GM21515 (cell line): Measurements from ENCODE around the gene ZNF804B.

Experiments used
- ATAC-seq: cut with Tn5 transposase; IDR thresholded peaks from one replicate; pipeline ENCODE4 v1.9.1; 2021; ENCODE audit not compliant: unreplicated experiment

The ZNF804B gene

GRCh38 chr7:88835147-88835728 is 75.7 kb downstream of the ZNF804B start:
- ATAC-seq: peak; percentile 91

DNA sequence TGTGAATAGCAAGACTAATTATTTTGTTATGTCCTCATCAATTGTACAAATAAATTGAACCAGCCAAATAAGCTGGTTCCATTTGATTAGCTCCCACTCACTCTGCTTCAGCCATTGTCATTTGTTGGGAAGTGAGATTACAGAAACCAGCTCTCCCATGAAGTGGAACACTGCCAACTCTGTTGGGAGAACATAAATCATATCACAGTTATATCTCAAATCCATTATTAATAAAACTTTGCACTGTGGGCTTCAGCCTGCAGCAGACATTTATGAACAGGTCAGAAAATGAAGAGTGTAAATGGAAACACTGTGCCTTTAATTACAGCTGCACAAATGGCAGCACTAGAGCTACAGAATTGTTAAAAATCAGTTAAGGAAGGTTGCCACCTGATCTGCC is 82.7 kb downstream of the ZNF804B start:
- no peak for ATAC-seq

DNA sequence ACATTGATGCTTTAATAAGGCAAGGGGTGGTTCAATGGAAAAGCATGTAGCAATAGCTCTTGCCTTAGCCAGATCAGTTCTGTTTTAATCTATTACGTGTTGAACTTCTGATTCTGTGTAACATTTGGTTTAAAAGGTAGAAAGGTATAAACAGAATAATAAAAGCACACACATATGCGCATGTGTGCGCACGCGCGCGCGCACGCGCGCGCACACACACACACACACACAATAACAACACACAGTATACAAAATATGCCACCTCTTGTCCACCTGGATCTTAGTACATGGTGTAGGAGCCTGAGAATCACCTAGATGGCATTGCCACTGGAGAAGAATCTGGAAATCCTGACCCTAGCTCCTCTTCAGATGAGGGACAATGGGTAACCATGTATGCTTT is 85.6 kb downstream of the ZNF804B start:
- no peak for ATAC-seq

GRCh38 chr7:88851220-88851619 is 91.7 kb downstream of the ZNF804B start:
- ATAC-seq: no peak

DNA sequence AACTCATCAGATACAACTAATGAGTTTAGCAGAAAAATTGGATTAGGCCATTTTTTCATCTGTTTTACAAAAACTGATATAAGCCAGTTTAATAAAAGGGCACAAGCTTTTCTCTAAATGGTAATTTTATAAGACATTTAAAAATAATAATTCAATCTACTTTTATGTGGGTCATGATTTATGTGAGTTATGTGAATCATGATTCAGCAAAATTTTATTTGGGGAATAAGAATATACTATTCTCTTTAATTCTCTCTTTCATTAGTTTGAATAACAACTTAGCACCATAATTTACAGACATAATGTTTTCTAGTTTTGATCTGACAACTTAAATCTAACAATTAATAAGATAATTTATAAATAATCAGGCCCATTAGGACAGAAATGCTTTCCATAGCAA is 99.8 kb downstream of the ZNF804B start:
- ATAC-seq: no peak

DNA sequence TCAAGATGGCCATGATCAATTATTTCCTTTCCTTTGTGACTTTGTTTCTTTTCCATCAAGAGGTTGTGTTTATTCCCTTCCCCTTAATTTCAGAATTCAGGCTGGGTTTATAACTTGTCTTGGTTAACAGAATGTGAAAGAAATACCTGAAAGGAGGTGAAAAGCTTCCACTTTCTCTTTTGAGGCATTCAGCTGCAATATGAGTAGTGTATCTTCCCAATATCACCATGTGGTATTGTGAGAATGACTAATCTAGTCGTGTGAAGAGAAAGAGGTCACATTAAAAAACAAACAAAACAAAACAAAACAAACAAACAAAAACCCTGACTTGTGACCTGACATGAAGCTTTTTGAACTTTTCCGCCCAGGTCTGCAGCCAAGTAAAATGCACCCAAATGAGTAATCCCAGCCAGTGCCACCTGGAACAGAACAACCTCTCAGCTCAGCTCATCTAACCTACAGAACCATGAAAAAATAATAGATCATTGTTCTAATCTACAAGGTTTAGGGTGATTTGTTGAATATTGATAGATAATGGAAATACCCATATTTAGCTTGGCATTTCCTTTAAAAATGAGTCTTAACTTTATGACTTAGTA is 106.9 kb downstream of the ZNF804B start:
- ATAC-seq: no peak

- ATAC-seq: no peak
Observed at GRCh38 chr7:88867158-88867557, 107.7 kb downstream of the ZNF804B start.

DNA sequence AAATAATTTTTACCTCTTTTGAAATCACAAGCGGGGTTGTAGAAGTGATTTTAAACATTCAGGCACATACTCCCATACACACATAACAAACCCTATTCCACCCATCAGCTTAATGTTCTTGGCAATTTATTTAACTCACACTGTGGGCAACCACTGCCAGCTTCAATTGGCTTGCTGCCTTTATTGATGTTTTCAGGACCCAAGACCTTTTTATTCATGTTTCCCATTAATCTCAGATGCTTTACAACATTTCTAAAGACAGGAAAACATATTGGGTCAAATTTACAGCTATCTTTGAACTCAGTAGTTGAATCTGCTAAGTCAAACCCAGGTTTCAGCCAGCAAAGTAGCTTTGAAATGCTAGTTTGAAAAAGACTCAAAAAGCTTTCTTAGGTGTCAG is 109.0 kb downstream of the ZNF804B start:
- no peak for ATAC-seq

DNA sequence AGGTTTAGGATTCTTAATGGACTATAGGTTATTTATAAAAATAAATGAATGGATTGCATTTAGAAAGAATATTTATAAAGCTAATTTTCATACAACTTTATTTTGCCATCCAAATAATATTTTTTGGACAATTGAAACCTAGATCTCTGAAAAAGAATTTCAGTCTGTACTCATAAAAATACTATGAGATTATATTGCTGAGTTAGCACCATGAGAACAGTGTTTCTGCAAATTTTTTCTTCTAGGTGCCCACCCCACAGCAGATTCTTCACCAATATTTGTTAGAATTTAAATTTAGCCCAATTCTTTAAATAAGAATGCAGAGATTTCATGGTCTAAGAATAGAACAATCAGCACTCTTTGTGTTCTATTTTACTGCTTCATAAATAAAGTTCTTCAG is 121.6 kb downstream of the ZNF804B start:
- no peak for ATAC-seq

DNA sequence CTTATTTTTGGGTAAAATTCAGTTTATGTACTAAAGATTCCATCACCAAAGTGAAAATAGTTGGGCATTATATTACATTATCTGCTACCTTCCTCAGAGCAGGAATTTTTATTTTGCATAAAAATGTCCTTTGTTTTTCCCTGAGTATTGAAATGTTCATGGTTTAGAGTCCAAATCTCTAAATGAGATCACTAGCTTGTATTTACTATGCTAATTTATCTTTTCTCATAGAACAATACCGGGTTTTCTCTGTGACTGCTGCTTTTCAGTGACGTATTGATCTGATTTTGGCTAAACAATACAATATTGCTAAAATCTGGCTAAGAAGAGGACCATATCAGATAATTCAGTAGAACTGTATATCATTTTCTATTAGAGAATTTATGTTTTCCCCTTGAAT is 125.6 kb downstream of the ZNF804B start:
- no peak for ATAC-seq

- no peak for ATAC-seq
Observed at GRCh38 chr7:88888684-88889083, 129.2 kb downstream of the ZNF804B start.

DNA sequence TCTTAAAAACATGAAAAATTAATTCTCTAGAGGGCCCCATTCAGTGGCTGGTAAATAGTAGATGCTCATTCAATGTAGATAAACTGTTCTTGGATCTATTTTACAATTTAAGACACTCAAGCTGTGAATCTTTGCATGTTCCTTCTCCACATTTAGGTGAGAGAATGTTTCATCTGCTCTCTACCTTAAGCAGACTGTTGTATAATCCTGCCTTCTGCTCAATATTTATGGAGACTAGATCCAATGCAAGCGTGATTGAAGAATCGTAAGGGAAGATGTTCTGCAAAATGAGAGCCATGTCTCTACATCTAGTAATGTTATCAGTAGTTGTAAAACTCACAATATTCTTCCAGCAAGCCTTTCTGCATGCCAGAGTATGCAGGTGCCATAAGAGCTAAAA is 151.0 kb downstream of the ZNF804B start:
- no peak for ATAC-seq

- ATAC-seq: no peak
Observed at GRCh38 chr7:88912852-88913251, 153.4 kb downstream of the ZNF804B start.

- no peak for ATAC-seq
Observed at GRCh38 chr7:88915615-88916014, 156.1 kb downstream of the ZNF804B start.

DNA sequence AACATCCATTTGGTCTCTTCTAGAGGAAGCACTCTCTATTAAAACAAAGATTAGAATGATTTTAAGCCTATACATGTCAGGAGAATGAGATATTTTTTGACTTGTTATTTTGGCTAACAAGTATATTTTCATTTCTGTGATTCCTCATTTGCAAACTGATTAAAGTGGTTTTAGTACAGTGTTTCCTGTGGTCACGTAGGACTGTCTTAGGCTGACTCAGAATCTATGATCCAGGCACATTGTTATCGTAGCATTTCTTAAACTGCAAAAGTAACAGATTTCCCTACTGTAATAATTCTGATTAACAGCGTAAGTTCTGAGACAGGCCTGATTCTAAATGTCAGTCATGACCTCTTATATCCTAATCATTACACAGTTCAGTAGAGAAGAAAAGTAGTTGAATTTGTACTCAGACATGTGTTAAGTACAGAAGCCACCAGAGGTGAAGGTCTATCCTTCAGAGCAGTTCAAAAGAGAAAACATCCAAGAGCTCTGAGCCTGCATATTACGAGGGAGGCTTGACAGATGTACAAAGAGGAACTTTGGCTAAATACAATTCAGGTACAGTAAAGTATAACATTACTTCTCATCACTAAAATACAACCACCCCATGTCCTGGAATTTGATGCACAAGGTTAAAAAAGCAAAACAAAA is 160.1 kb downstream of the ZNF804B start:
- no peak for ATAC-seq

GRCh38 chr7:88922944-88923343 is 163.4 kb downstream of the ZNF804B start:
- ATAC-seq: no peak

DNA sequence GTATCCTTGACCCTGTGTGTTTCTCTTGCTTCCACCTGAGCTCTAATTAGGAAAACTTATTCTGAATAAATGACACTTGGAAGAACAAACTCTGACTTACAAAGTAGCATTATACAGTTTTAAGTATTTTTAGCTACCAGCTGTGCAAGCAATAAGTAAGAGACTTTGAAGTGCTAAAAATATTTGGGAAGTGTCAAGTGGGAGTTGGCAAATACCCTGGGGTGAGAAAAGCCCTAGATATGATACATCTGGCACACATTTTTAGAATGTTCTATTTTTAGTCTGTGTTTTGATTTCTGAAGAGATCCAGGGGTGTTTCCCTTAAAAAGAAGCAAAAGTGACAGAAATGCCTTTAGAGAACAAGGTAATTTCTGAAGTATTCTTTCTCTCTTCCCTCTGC is 168.8 kb downstream of the ZNF804B start:
- ATAC-seq: no peak

- ATAC-seq: no peak
Observed at GRCh38 chr7:88929719-88930118, 170.2 kb downstream of the ZNF804B start.

DNA sequence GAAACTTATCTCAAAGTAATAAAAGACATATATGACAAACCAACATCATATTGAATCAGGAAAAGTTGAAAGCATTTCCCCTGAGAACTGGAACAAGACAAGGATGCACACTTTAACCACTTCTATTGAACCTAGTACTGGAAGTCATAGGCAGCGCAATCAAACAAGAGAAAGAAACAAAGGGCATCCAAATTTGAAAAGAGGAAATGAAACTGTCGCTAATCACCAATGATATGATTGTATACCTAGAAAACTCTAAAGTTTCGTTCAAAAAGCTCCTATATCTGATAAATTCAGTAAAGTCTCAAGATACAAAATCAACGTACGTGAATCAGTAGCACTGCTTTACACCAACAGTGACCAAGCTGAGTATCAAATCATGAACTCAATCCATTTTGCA is 173.8 kb downstream of the ZNF804B start:
- ATAC-seq: no peak

DNA sequence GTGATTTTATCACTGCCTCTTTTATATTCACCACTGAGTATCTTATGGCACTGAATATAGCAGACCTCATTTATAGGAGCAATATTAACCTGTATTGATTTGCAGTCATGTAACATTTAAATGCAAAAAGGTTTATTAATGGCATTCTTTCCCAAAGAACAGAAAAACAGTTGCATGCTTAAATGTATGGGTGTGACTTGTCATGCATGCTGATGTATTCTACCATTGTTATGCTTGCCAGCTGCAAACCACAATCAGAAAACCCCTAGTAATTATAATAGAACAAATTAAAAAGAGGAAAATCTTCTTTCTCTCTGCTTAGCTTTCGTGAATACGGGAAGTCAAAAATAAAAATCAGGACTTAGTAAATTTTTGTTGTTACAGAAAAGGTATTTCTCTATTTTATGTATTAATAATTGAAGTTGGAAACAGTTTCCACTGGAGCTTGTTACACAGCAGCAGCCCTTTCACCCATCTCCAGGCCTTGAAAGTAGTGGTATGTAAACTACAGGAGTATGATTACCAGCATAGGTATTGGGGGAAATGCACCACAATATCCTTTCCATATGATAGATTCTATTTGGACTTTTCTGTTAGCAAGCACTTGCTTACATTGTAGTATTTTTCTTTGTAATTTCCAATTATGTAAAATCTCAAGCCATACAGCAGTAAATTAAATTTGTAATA is 183.5 kb downstream of the ZNF804B start:
- ATAC-seq: no peak

GRCh38 chr7:88951826-88952225 is 192.3 kb downstream of the ZNF804B start:
- no peak for ATAC-seq

GRCh38 chr7:88964418-88964817 is 204.9 kb downstream of the ZNF804B start:
- ATAC-seq: no peak
